Smooth muscle cell (in vitro differentiated cells): Measurements from ENCODE around the gene HES4. TPM values are rescaled to one million over a fixed set of nuclear protein-coding genes. Genes with fewer than 3 reads are reported as not detected.

Source experiments
- DNase-seq: peaks from one replicate; lab custom pipeline; 2025; ENCODE audit not compliant: unreplicated experiment; lab: John Stamatoyannopoulos, UW
- H2AFZ ChIP-seq: fragments of 200-600 bp; sonication (generic); 2 replicates; pipeline ENCODE4 v1.6.0; 2016; ENCODE audit warnings: antibody characterized with exemption, low read depth, mild to moderate bottlenecking
- H3F3A ChIP-seq: fragments of 200-600 bp; sonication (generic); 2 replicates; pipeline ENCODE4 v1.6.0; 2017; ENCODE audit warnings: antibody characterized with exemption, low read depth
- H3K27ac ChIP-seq: fragments of 200-600 bp; sonication (generic); 2 replicates; pipeline ENCODE4 v1.5.1; 2016; ENCODE audit warnings: low read depth, mild to moderate bottlenecking
- H3K27me3 ChIP-seq: fragments of 200-600 bp; sonication (generic); 2 replicates; pipeline ENCODE4 v1.6.1; 2016; ENCODE audit warnings: low read depth, mild to moderate bottlenecking
- H3K36me3 ChIP-seq: fragments of 200-600 bp; sonication (generic); 2 replicates; pipeline ENCODE4 v1.5.1; 2016; ENCODE audit warnings: low read depth
- H3K4me1 ChIP-seq: fragments of 200-600 bp; sonication (generic); 2 replicates; pipeline ENCODE4 v1.5.1; 2016; ENCODE audit warnings: low read depth
- H3K4me2 ChIP-seq: fragments of 200-600 bp; sonication (generic); 2 replicates; pipeline ENCODE4 v1.6.0; 2016; ENCODE audit warnings: mild to moderate bottlenecking
- H3K4me3 ChIP-seq: fragments of 200-600 bp; sonication (generic); 2 replicates; pipeline ENCODE4 v1.5.1; 2016; ENCODE audit warnings: mild to moderate bottlenecking
- H3K79me2 ChIP-seq: fragments of 200-600 bp; sonication (generic); 2 replicates; pipeline ENCODE4 v1.6.0; 2016; ENCODE audit warnings: low read depth, mild to moderate bottlenecking
- H3K9ac ChIP-seq: fragments of 200-600 bp; sonication (generic); 2 replicates; pipeline ENCODE4 v1.6.0; 2016; ENCODE audit warnings: low read depth
- H3K9me3 ChIP-seq: fragments of 200-600 bp; sonication (generic); replicated peaks from 2 replicates; pipeline ENCODE4 v1.5.1; 2016; ENCODE audit warnings: low read depth
- H4K20me1 ChIP-seq: fragments of 200-600 bp; sonication (generic); 2 replicates; pipeline ENCODE4 v1.6.0; 2016; ENCODE audit warnings: low read depth
- WGBS: methylation state at CpG from one replicate; pipeline ENCODE4 v1.1.7; 2016; ENCODE audit warnings: low lambda C conversion rate; 5-methylcytosine and 5-hydroxymethylcytosine counted together
- polyA plus RNA-seq: library from polyadenylated mRNA; unstranded; fragments of >200 nt; fragmentation: Nextera tagmentation; extraction: Ambion mirVana; gene quantifications from 2 replicates; pipeline ENCODE4 v1.2.1, GENCODE V29; 2016
- total RNA-seq: library from RNA; depleted of rRNA; stranded (reverse); fragments of >200 nt; gene quantifications from 2 replicates; pipeline ENCODE4 v1.2.3, GENCODE V29; 2014
- TF ChIP-seq, protein P1 (sequence below): fragments of 200-600 bp; sonication (generic); IDR thresholded peaks from 2 replicates; pipeline ENCODE4 v1.5.1; 2017; ENCODE audit warnings: borderline replicate concordance, mild to moderate bottlenecking, antibody characterized with exemption; ENCODE audit not compliant: insufficient read depth, poor library complexity, severe bottlenecking

Gene HES4
- total and polyA plus RNA-seq, 2 experiments from 2014 or later, result 57.0 to 72.0 TPM

DNA sequence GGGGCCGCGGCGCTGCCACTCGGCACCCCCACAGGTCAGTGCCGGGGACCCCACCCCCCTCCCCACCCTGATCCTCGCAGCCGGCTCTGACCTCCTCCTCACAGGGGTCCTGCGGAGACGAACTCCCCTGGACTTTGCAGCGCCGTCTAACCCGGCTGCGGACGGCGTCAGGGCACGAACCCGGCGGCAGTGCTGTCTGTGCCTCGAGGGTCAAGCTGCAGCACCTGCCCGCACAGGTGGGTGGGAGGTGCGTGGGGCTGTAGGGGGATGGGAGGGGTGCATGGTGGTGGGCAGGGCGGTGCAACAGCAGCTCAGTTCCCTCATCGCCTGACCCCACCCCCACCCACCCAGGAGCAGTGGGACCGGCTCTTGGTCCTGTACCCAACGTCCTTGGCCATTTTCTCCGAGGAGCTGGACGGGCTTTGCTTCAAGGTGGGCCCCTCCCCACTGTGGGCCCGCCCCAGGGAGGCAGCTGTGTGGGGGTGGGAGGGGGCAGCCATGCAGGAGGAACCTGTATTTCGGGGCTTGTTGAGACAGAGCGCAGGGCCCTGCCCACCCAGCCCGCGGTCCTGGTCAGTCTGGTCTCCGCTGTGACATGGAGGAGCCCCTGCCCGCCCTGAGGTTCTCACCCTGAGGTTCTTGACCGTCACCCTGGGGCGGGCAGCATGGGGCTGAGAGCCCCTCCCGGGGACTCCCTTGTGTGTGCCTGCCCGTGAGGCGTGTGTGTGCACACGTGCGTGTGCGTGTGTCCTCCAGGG is 28.7 kb downstream of the HES4 start:
- no peaks in the 10 kb centered on the region for H3K79me2 ChIP-seq
- H3K4me2 ChIP-seq, result no peak overlapping the region
- H3K9me3 ChIP-seq, result no peaks in the 10 kb centered on the region
- no peak for DNase-seq
- H3K4me1 ChIP-seq, result peaks cover 4% of the 10 kb centered on the region
- no peak overlapping the region for H3K4me3 ChIP-seq
- H3K36me3 ChIP-seq, result no peaks in the 10 kb centered on the region
- no peaks in the 10 kb centered on the region for H3F3A ChIP-seq
- no peak overlapping the region for H2AFZ ChIP-seq
- TF ChIP-seq, protein P1, sequence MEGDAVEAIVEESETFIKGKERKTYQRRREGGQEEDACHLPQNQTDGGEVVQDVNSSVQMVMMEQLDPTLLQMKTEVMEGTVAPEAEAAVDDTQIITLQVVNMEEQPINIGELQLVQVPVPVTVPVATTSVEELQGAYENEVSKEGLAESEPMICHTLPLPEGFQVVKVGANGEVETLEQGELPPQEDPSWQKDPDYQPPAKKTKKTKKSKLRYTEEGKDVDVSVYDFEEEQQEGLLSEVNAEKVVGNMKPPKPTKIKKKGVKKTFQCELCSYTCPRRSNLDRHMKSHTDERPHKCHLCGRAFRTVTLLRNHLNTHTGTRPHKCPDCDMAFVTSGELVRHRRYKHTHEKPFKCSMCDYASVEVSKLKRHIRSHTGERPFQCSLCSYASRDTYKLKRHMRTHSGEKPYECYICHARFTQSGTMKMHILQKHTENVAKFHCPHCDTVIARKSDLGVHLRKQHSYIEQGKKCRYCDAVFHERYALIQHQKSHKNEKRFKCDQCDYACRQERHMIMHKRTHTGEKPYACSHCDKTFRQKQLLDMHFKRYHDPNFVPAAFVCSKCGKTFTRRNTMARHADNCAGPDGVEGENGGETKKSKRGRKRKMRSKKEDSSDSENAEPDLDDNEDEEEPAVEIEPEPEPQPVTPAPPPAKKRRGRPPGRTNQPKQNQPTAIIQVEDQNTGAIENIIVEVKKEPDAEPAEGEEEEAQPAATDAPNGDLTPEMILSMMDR, result no peak
- peaks cover 9% of the 10 kb centered on the region for H3K27me3 ChIP-seq
- no peak overlapping the region for H3K27ac ChIP-seq
- no peak overlapping the region for H3K9ac ChIP-seq
- 90% methylated on average over 14 of the region's 42 CpGs for WGBS
- no peaks in the 10 kb centered on the region for H4K20me1 ChIP-seq

DNA sequence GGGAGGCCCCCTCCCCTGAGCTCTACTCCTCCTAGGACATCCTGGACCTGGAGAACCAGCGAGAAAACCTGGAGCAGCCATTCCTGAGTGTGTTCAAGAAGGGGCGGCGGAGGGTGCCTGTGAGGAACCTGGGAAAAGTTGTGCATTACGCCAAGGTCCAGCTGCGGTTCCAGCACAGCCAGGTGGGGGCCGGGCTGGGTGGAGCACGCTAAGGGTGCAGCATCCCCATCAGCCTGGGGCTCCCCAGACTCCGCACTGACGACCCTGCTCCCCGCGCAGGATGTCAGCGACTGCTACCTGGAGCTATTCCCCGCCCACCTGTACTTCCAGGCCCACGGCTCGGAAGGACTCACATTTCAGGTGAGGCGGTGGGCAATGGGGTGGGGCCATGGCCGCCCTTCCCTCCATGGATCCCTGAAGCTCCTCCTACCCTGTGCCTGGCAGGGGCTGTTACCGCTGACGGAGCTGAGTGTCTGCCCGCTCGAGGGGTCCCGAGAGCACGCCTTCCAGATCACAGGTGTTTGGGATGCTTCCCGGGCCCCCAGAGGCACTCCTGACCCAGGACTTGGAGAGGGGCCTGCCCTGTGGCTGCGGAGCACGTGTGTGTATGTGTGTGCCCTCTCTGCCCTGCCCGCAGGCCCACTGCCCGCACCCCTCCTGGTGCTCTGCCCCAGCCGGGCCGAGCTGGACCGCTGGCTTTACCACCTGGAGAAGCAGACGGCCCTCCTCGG is 29.5 kb downstream of the HES4 start:
- Histone ChIP-seq H4K20me1 (no peaks in the 10 kb centered on the region), H3K79me2 (no peaks in the 10 kb centered on the region), H3K4me3 (no peak overlapping the region), H3K4me1 (peaks cover 7% of the 10 kb centered on the region), H3F3A (no peaks in the 10 kb centered on the region), H2AFZ (no peak overlapping the region), H3K9me3 (no peaks in the 10 kb centered on the region), H3K4me2 (no peak overlapping the region), H3K27ac (no peak overlapping the region), H3K36me3 (no peaks in the 10 kb centered on the region), H3K9ac (no peak overlapping the region), H3K27me3 (peaks cover 9% of the 10 kb centered on the region)
- TF ChIP-seq, protein P1, result no peak
- no peak for DNase-seq
- 65% methylated on average over 26 of the region's 33 CpGs for WGBS

DNA sequence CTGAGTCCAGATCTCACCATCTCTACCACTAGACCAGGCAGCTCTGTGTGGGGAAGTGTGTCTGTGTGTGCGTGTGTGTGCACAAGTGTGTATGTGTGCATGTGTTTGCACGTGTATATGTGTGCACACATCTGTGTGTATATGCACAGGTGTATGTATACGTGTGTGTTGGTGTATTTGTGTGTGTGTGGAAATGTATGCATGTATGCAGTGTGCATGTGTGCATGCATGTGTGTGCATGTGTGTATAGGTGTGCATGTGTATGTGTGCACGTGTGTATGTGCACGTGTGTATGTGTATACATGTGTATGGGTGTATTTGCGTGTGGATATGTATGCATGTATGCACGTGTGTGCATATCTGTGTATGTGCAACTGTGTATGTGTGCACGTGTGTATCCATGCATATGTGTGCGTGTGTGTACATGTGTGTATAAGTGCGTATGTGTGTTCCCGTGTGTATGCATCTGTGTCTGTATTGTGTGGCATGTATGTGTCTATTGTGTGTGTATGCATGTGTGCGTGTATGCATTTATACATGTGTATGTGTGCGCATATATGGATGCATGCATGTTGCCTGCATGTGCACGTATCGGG is 30.5 kb downstream of the HES4 start:
- no peaks in the 10 kb centered on the region for H3K79me2 ChIP-seq
- no peak overlapping the region for H2AFZ ChIP-seq
- peaks cover 9% of the 10 kb centered on the region for H3K27me3 ChIP-seq
- no peaks in the 10 kb centered on the region for H3K9me3 ChIP-seq
- H3K4me1 ChIP-seq, result peaks cover 7% of the 10 kb centered on the region
- no peak overlapping the region for H3K4me2 ChIP-seq
- H3K27ac ChIP-seq, result no peak overlapping the region
- no peaks in the 10 kb centered on the region for H3F3A ChIP-seq
- no peaks in the 10 kb centered on the region for H3K36me3 ChIP-seq
- no peak overlapping the region for H3K9ac ChIP-seq
- no peaks in the 10 kb centered on the region for H4K20me1 ChIP-seq
- 81% methylated on average over 15 of the region's 15 CpGs for WGBS
- H3K4me3 ChIP-seq, result no peak overlapping the region
- DNase-seq, result no peak
- TF ChIP-seq, protein P1, result no peak
